ENCODE measurements around the gene PHLDB1.

DNA sequence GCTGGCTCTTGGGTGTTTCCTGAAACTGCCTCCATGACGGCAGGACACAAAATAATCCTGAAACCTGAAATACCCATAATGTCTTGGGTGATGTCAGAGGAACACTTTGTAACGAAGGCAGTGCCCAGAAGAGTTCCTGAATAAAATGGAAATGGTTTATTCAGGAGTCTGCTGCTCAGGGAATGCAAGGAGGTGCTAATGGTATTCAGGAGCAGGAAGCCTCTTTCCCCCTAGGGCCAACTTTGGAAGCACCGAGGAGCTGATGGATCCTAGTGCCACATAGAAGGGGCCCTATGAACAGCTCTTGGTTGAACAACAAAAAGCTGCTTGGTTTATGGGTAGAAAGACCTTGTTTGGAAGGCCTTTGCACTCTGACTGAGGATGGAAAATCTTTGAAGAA lies 56.5 kb downstream of the PHLDB1 start:
- no peak for TF ChIP-seq EZH2 (IDR thresholded peaks at IDR 0.05)
- TF ChIP-seq FOXP2 (optimal IDR thresholded peaks at IDR 0.05; ENCODE audit: control extremely low read depth, extremely low read length, insufficient read depth): no peak
